Activated CD4-positive, alpha-beta T cell treated with anti-CD3 and anti-CD28 coated beads, Interleukin-2, amount 50 U/mL, for 4 hours (primary cell): ENCODE results near the gene ZNF442.
"Not testable (repeated sequence)": the region's sequence is repeated elsewhere in the genome, so short reads cannot be mapped to it uniquely, and the experiment has no call there.

ENCODE experiments used
- DNase-seq, 2 experiments: peaks; one replicate each; pipeline ENCODE4 v3.0.0-alpha.2; 2020

Gene ZNF442

DNA sequence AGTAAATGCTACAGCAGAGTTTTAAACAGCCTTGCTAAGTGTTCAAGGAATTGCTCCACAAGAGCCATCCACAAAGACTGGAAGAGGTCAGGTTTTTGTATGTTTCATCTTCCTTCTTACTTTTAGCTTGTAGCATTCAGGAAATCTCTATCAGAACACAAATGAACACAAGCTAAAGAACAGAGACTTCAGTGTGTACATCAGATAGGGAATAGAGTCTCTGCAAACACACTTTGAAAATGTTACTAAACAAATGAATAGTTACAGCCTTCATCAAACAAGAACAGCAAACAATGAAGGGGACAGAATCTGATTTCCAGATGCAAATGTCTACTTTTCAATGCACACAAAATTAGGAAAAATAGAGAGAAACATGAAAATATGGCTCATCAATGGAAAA is 39.8 kb downstream of the ZNF442 start:
- no peak for DNase-seq

DNA sequence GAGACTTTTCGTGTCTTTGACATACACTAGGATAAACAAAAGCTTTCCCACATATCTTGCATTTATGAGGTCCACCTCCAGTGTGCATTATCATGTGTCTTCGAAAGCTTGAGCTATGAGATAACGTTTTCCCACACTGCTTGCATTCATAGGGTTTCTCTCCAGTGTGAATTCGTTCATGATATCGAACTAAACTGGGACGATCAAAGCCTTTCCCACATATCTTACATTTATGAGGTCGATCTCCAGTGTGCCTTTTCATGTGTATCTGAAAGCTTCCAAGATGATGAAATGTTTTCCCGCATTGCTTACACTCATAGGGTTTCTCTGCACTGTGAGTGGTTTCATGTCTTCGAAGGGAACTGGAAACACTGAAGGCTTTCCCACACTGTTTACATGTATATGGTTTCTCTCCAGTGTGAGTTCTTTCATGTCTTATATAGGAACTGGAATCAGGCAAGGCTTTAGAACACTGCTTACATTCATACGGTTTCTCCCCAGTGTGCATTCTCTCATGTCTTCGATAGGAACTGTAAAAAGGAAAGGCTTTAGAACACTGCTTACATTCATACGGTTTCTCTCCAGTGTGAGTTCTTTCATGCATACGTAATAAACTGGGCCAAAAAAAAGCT is 46.6 kb downstream of the ZNF442 start:
- no peak for DNase-seq

DNA sequence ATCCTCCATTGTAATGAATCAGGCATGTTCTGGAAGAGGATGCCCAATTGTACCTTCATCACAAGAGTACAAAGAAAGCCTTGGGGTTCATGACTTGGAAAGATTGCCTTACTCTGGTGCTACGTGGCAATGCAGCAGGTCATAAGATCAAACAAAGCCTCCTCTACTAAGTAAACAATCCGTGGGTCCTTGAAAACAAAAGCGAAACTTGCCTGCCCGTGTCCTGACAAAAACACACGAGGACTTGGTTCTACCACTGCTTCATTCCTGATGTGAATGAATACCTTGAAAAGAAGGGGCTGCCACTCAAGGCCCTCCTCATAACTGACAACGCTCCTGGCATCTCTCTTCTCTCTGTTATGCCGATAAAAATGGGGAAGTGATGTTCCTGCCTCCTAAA is 50.9 kb downstream of the ZNF442 start:
- DNase-seq: no peak

DNA sequence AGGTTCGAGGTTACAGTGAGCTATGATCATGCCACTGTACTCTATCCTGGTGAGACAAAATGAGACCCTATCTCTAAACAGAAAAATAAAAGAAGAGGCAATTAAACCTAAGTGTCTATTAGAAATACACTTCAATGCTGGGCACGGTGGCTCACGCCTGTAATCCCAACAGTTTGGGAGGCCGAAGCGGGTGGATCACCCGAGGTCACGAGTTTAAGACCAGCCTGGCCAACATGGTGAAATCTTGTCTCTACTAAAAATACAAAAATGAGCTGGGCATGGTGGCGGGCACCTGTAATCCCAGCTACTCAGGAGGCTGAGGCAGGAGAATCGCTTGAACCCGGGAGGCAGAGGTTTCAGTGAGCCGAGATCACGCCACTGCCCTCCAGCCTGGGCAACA is 56.6 kb downstream of the ZNF442 start:
- DNase-seq: not testable (repeated sequence)
